ENCODE measurements around the gene HSPB8.

DNA sequence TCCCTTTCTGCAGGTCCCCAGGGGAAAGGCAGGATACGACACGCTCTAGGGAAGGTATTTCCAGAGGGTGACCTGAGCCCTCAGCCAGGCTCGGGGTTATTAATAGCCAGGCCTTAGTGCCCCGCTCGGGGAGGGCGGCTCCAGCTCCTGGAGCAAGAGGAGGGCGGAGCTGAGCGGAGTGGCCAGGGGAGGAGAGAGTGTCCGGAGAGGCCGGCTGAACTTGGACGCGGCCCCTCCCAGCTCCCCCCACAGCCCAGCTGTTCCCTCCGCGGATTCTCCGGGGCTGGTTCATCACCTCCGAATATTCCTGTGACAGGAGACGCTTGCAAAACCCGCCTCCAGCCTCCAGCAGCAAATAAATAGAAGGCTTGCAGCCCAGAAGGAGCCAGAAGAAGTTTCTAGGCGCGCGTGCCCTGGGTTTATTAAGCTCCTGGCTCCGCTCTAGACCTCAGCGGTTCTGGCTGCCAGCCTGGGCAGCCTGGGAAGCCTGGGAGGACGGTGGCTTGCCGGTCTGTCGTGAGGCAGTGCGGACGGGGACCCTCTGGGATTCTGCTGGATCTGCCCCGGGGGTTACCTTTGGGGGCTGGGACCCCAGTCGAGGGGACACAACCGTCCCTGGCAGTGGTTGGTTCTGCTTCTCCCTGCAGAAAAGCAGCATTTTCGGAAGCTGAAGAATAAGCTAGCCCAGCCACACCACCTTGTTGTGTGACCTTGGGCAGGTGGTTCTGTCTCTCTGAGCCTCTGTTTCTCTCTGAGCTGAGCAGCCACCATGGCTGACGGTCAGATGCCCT is at the start of gene HSPB8:
- no peak for TF ChIP-seq EP300 (IDR thresholded peaks at IDR 0.05)
- no peak for TF ChIP-seq POLR2AphosphoS2 (conservative IDR thresholded peaks at IDR 0.05; ENCODE audit: low read length)
- TF ChIP-seq CTCF (IDR thresholded peaks at IDR 0.05): no peak
- TF ChIP-seq, protein P1, sequence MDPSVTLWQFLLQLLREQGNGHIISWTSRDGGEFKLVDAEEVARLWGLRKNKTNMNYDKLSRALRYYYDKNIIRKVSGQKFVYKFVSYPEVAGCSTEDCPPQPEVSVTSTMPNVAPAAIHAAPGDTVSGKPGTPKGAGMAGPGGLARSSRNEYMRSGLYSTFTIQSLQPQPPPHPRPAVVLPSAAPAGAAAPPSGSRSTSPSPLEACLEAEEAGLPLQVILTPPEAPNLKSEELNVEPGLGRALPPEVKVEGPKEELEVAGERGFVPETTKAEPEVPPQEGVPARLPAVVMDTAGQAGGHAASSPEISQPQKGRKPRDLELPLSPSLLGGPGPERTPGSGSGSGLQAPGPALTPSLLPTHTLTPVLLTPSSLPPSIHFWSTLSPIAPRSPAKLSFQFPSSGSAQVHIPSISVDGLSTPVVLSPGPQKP (IDR thresholded peaks at IDR 0.05; ENCODE audit: low read depth, low read length): no peak
- TF ChIP-seq MAZ (IDR thresholded peaks at IDR 0.05; ENCODE audit: borderline replicate concordance, low read depth, low read length): no peak
- TF ChIP-seq CHD4 (IDR thresholded peaks at IDR 0.05; ENCODE audit: borderline replicate concordance): no peak
- 0 out of 4 replicates have a peak, but pooled peaks of 1 of the 2 experiments have one; percentile 11 for TF ChIP-seq CEBPB (IDR thresholded peaks at IDR 0.05)
- no peak for TF ChIP-seq RFX5 (IDR thresholded peaks at IDR 0.05)

Data from A549 (cell line).